Stimulated activated CD8-positive, alpha-beta memory T cell treated with anti-CD3 and anti-CD28 coated beads, Interleukin-7, amount 100 ng/mL, for 24 hours (primary cell): Measurements from ENCODE around the gene FAM83C.
"Not testable (repeated sequence)": the region's sequence is repeated elsewhere in the genome, so short reads cannot be mapped to it uniquely, and the experiment has no call there.

Experiments
- DNase-seq: peaks from one replicate; pipeline ENCODE4 v3.0.0-alpha.2; 2020; ENCODE audit warnings: low read depth

Gene FAM83C

GRCh38 chr20:35318502-35319157 lies 26.4 kb upstream of the FAM83C start:
- DNase-seq = no peak

- DNase-seq = no peak
These were observed 25.4 kb upstream of the FAM83C start for GRCh38 chr20:35317416-35318210.

GRCh38 chr20:35316086-35316485 lies 23.9 kb upstream of the FAM83C start:
- no peak for DNase-seq

GRCh38 chr20:35315632-35316020 lies 23.4 kb upstream of the FAM83C start:
- not testable (repeated sequence) for DNase-seq

GRCh38 chr20:35314816-35315631 lies 22.8 kb upstream of the FAM83C start:
- DNase-seq = no peak

GRCh38 chr20:35312318-35312717 lies 20.1 kb upstream of the FAM83C start:
- DNase-seq = no peak

- no peak for DNase-seq
These were observed 19.6 kb upstream of the FAM83C start for GRCh38 chr20:35311822-35312221.

GRCh38 chr20:35311409-35311808 lies 19.2 kb upstream of the FAM83C start:
- DNase-seq = peak; percentile 45

GRCh38 chr20:35307666-35308653 lies 15.7 kb upstream of the FAM83C start:
- no peak for DNase-seq

GRCh38 chr20:35306931-35307517 lies 14.8 kb upstream of the FAM83C start:
- no peak for DNase-seq

- DNase-seq = peak; percentile 50
These were observed 13.7 kb upstream of the FAM83C start for GRCh38 chr20:35305682-35306556.

GRCh38 chr20:35304956-35305355 lies 12.7 kb upstream of the FAM83C start:
- DNase-seq = no peak

GRCh38 chr20:35303735-35304491 lies 11.7 kb upstream of the FAM83C start:
- peak; percentile 68 for DNase-seq

- no peak for DNase-seq
These were observed 11.1 kb upstream of the FAM83C start for GRCh38 chr20:35303382-35303734.

GRCh38 chr20:35302421-35303335 lies 10.5 kb upstream of the FAM83C start:
- DNase-seq = no peak

- no peak for DNase-seq
These were observed 9.2 kb upstream of the FAM83C start for GRCh38 chr20:35301426-35301825.

GRCh38 chr20:35300469-35301262 lies 8.4 kb upstream of the FAM83C start:
- DNase-seq = no peak

GRCh38 chr20:35299780-35300179 lies 7.6 kb upstream of the FAM83C start:
- no peak for DNase-seq
